Measurements from ENCODE around the gene GPN1.

GPN1 gene

DNA sequence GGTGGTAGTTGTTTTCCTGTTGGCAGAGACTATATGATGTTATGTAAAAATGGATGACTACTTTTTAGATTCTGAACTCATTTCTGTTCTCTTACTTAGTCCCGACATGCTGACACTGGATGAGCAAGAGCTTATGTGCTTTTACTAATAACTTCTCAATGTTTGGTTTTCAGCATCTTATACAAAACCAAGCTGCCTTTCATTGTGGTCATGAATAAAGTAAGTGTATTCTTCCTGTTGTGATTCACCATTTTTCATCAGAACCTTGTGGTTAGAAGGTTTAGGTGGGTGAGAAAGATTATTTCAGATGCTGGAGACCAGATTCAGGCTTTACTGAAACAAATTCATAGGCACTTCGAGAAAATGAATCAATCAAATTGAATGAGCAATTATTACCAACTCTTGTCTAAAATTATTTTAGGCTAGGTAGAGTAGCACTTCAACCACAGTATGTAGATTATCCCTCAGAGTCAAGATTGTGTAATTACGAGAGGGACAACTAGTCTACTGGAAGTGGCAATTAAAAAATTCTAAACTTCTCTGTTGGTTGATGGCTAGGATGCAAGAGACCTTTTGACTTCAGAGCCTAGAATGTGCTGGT lies 9.3 kb downstream of the GPN1 start:
- Histone ChIP-seq H3F3A (ENCODE audit: insufficient read depth, low read length) (no peaks in the 10 kb centered on the region), H3K9ac (ENCODE audit: low read length) (no peak overlapping the region), H2AFZ (ENCODE audit: low read length) (no peak overlapping the region), H3K4me3 (ENCODE audit: low read length) (no peak overlapping the region), H3K4me1 (ENCODE audit: low read length) (no peaks in the 10 kb centered on the region), H3K4me2 (ENCODE audit: low read depth, low read length) (no peak overlapping the region), H4K20me1 (ENCODE audit: insufficient read depth, low read length) (no peaks in the 10 kb centered on the region), H3K9me3 (replicated peaks; ENCODE audit: insufficient read depth, low read length) (no peaks in the 10 kb centered on the region), H3K36me3 (replicated peaks; ENCODE audit: insufficient read depth, low read length) (peaks cover 3% of the 10 kb centered on the region; the same call in 1 of the 2 replicates), H3K79me2 (ENCODE audit: low read length) (no peaks in the 10 kb centered on the region), H3K27ac (ENCODE audit: low read length) (no peak overlapping the region), H3K9me2 (replicated peaks; ENCODE audit: insufficient read depth, low read length) (no peaks in the 10 kb centered on the region), H3K27me3 (replicated peaks; ENCODE audit: insufficient read depth, low read length) (no peaks in the 10 kb centered on the region)
- no peak for DNase-seq
- TF ChIP-seq EZH2 (optimal IDR thresholded peaks at IDR 0.05; ENCODE audit: low read depth, low read length), result no peak
- TF ChIP-seq CTCF (IDR thresholded peaks at IDR 0.05; ENCODE audit: low read length), result no peak
- TF ChIP-seq EZH2phosphoT487 (IDR thresholded peaks at IDR 0.05; ENCODE audit: low read length), result no peak

GRCh38 chr2:27638709-27639108 lies 9.9 kb downstream of the GPN1 start:
- Histone ChIP-seq H3K4me3 (ENCODE audit: low read length) (no peak overlapping the region), H2AFZ (ENCODE audit: low read length) (no peak overlapping the region), H3K4me1 (ENCODE audit: low read length) (no peaks in the 10 kb centered on the region), H3K9me2 (replicated peaks; ENCODE audit: insufficient read depth, low read length) (no peaks in the 10 kb centered on the region), H3K9me3 (replicated peaks; ENCODE audit: insufficient read depth, low read length) (no peaks in the 10 kb centered on the region), H3K27me3 (replicated peaks; ENCODE audit: insufficient read depth, low read length) (no peaks in the 10 kb centered on the region), H3K4me2 (ENCODE audit: low read depth, low read length) (no peak overlapping the region), H3F3A (ENCODE audit: insufficient read depth, low read length) (no peaks in the 10 kb centered on the region), H3K79me2 (ENCODE audit: low read length) (no peaks in the 10 kb centered on the region), H3K36me3 (replicated peaks; ENCODE audit: insufficient read depth, low read length) (peaks cover 3% of the 10 kb centered on the region; the same call in 1 of the 2 replicates), H3K9ac (ENCODE audit: low read length) (no peak overlapping the region), H3K27ac (ENCODE audit: low read length) (no peak overlapping the region), H4K20me1 (ENCODE audit: insufficient read depth, low read length) (no peaks in the 10 kb centered on the region)
- DNase-seq, result no peak
- TF ChIP-seq EZH2phosphoT487 (IDR thresholded peaks at IDR 0.05; ENCODE audit: low read length), result no peak
- no peak for TF ChIP-seq CTCF (IDR thresholded peaks at IDR 0.05; ENCODE audit: low read length)
- no peak for TF ChIP-seq EZH2 (optimal IDR thresholded peaks at IDR 0.05; ENCODE audit: low read depth, low read length)

- Histone ChIP-seq H3K9ac (ENCODE audit: low read length) (no peak overlapping the region), H3K27me3 (replicated peaks; ENCODE audit: insufficient read depth, low read length) (no peaks in the 10 kb centered on the region)
These were observed 11.9 kb downstream of the GPN1 start for GRCh38 chr2:27640722-27641245.

More at GRCh38 chr2:27640722-27641245, 11.9 kb downstream of the GPN1 start:
- no peaks in the 10 kb centered on the region for H3K4me1 ChIP-seq (ENCODE audit: low read length)
- no peaks in the 10 kb centered on the region for H3K9me3 ChIP-seq (replicated peaks; ENCODE audit: insufficient read depth, low read length)
- no peaks in the 10 kb centered on the region for H4K20me1 ChIP-seq (ENCODE audit: insufficient read depth, low read length)
- H3K9me2 ChIP-seq (replicated peaks; ENCODE audit: insufficient read depth, low read length), result no peaks in the 10 kb centered on the region
- no peak overlapping the region for H3K4me3 ChIP-seq (ENCODE audit: low read length)
- H3F3A ChIP-seq (ENCODE audit: insufficient read depth, low read length), result no peaks in the 10 kb centered on the region
- H2AFZ ChIP-seq (ENCODE audit: low read length), result no peak overlapping the region
- no peak for DNase-seq
- no peaks in the 10 kb centered on the region for H3K79me2 ChIP-seq (ENCODE audit: low read length)
- no peak for TF ChIP-seq EZH2phosphoT487 (IDR thresholded peaks at IDR 0.05; ENCODE audit: low read length)
- TF ChIP-seq EZH2 (optimal IDR thresholded peaks at IDR 0.05; ENCODE audit: low read depth, low read length), result no peak
- TF ChIP-seq CTCF (IDR thresholded peaks at IDR 0.05; ENCODE audit: low read length), result no peak
- no peak overlapping the region for H3K4me2 ChIP-seq (ENCODE audit: low read depth, low read length)
- H3K27ac ChIP-seq (ENCODE audit: low read length), result no peak overlapping the region
- no peaks in the 10 kb centered on the region for H3K36me3 ChIP-seq (replicated peaks; ENCODE audit: insufficient read depth, low read length)
